HG02763 (cell line): Measurements from ENCODE around the gene HS3ST4.

ENCODE experiments used
- ATAC-seq: cut with Tn5 transposase; IDR thresholded peaks from one replicate; pipeline ENCODE4 v1.9.1; 2021; ENCODE audit warnings: mild to moderate bottlenecking, moderate library complexity; ENCODE audit not compliant: unreplicated experiment

HS3ST4 gene

GRCh38 chr16:25817295-25817694, 125.5 kb downstream of the HS3ST4 start:
- no peak for ATAC-seq

- no peak for ATAC-seq
Measured at GRCh38 chr16:25817876-25818275, 126.1 kb downstream of the HS3ST4 start.

GRCh38 chr16:25823891-25824290, 132.1 kb downstream of the HS3ST4 start:
- no peak for ATAC-seq

GRCh38 chr16:25827709-25828108, 135.9 kb downstream of the HS3ST4 start:
- no peak for ATAC-seq

GRCh38 chr16:25828510-25828909, 136.8 kb downstream of the HS3ST4 start:
- ATAC-seq = no peak

- ATAC-seq = no peak
Measured at GRCh38 chr16:25832291-25832690, 140.5 kb downstream of the HS3ST4 start.

- no peak for ATAC-seq
Measured at GRCh38 chr16:25834101-25834500, 142.3 kb downstream of the HS3ST4 start.

GRCh38 chr16:25835126-25835525, 143.4 kb downstream of the HS3ST4 start:
- no peak for ATAC-seq

GRCh38 chr16:25838724-25839186, 147.0 kb downstream of the HS3ST4 start:
- ATAC-seq = no peak

- no peak for ATAC-seq
Measured at GRCh38 chr16:25841761-25842160, 150.0 kb downstream of the HS3ST4 start.

GRCh38 chr16:25845901-25846300, 154.1 kb downstream of the HS3ST4 start:
- ATAC-seq = no peak

GRCh38 chr16:25854141-25854540, 162.4 kb downstream of the HS3ST4 start:
- no peak for ATAC-seq

GRCh38 chr16:25855063-25855462, 163.3 kb downstream of the HS3ST4 start:
- ATAC-seq = no peak

- no peak for ATAC-seq
Measured at GRCh38 chr16:25855818-25856217, 164.1 kb downstream of the HS3ST4 start.

- no peak for ATAC-seq
Measured at GRCh38 chr16:25859645-25860044, 167.9 kb downstream of the HS3ST4 start.

GRCh38 chr16:25867041-25867440, 175.3 kb downstream of the HS3ST4 start:
- no peak for ATAC-seq

GRCh38 chr16:25868106-25868505, 176.3 kb downstream of the HS3ST4 start:
- no peak for ATAC-seq

GRCh38 chr16:25868706-25869370, 177.1 kb downstream of the HS3ST4 start:
- ATAC-seq = no peak

GRCh38 chr16:25872369-25873070, 180.8 kb downstream of the HS3ST4 start:
- no peak for ATAC-seq

GRCh38 chr16:25874196-25874595, 182.4 kb downstream of the HS3ST4 start:
- no peak for ATAC-seq

- ATAC-seq = no peak
Measured at GRCh38 chr16:25875956-25876598, 184.3 kb downstream of the HS3ST4 start.

GRCh38 chr16:25877103-25877502, 185.3 kb downstream of the HS3ST4 start:
- ATAC-seq = no peak
